ENCODE results near the gene NCLN.
"Not testable (repeated sequence)": the region's sequence is repeated elsewhere in the genome, so short reads cannot be mapped to it uniquely, and the experiment has no call there.

NCLN gene

DNA sequence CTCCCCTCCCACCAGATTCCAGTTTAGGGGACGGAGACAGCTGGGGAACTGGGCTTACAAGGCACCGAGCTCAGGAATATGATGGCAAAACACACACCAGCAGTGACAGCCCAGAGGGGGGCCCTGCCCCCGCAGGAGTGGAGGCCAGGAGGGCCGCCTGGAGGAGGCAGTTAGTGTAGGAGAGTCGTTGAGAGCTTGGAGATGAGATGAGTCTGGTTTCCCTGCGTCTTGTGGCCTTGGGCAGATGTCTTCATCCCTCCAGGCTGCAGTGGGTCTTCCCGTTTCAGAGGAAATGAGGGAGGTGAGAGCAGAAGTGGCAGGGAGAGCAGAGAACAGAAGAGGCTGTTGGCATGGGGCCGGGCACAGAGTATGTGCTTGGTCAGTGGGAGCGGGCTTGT lies 43.6 kb downstream of the NCLN start:
- no peak for DNase-seq

DNA sequence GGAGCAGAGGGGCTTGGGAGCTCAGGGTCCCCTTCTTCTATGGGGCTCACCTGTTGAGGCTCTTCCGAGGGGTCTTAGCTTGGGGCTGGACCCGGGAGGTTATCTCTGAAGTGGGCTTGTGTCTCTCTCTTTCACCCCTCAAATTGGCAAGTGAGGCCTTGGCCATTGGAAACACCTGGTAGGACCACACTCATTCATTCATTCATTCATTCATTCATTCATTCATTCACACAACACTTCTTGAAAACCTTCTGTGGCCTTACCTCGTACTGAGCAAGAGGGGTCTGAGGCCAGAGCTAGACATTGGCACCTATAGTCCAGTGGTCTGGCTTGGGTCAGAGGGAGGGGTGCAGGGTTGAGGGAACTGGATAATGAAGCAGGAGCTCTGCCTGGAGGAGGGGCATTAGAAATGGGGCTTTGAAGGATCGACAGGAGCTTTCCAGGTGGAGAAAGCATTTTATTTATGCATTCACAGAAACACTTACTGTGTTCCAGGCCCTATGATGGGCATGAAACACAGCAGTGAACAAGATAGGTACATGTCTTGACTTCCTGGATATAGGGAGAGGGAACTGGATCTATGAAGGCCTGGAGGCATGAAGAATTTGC lies 44.3 kb downstream of the NCLN start:
- no peak for DNase-seq

GRCh38 chr19:3231288-3231687 lies 45.6 kb downstream of the NCLN start:
- no peak for DNase-seq

DNA sequence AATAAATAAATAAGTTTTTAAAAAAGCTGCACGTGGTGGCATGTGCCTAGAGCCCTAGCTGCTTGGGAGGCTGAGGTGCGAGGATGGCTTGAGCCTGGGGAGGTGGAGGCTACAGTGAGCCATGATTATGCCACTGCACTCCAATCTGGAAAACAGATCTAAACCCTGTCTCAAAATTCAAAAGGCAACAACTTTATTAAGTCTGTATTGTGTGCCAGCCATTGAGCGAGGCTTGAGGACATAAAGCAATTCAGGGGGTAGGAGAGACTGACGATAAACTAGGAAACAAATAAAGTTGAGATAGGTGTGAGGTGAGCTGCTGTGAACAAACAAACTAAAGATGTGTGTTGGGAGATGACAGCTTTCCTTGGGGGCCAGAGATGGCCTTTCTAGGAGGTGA lies 47.4 kb downstream of the NCLN start:
- DNase-seq: no peak

GRCh38 chr19:3233831-3234230 lies 48.1 kb downstream of the NCLN start:
- DNase-seq: no peak

- no peak for DNase-seq
These were observed 49.1 kb downstream of the NCLN start for GRCh38 chr19:3234800-3235199.

- DNase-seq: not testable (repeated sequence)
These were observed 49.9 kb downstream of the NCLN start for GRCh38 chr19:3235604-3236003.

GRCh38 chr19:3236272-3236671 lies 50.5 kb downstream of the NCLN start:
- no peak for DNase-seq

GRCh38 chr19:3238066-3238561 lies 52.4 kb downstream of the NCLN start:
- DNase-seq: no peak

DNA sequence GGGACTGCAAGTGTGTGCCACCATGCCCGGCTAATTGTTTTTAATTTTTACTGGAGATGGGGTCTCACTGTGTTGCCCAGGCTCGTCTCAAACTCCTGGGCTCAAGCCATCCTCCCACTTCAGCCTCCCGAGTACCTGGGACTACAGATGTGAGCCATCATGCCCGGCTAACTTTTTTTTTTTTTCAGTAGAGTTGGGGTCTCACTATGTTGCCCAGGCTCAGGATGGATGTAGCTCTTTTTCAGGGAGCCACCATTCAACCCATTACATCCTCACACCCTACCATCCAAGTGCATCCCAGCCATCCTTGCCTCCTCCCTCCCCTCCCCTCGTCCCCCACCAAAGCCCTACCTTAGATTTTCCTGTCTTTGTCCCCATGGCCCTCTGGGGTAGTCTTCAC lies 53.6 kb downstream of the NCLN start:
- no peak for DNase-seq

- peak; percentile 10 to 34 for DNase-seq
These were observed 58.3 kb downstream of the NCLN start for GRCh38 chr19:3243819-3244700.

DNA sequence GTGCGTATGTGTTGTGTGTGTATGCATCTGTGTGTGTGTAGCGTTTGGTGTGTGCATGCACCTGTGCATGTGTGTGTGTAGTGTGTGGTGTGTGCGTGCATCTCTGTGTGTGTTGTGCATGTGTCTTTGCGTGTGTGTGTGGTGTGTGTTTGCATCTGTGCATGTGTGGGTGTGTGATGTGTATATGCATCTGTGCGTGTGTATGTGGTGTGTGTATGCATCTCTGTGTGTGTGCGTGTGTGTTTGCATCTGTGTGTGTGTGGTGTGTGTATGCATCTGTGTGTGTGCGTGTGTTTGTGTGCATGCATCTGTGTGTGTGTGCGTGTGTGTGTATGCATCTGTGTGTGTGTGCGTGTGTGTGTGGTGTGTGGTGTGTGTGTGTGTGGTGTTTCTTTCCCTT lies 59.3 kb downstream of the NCLN start:
- no peak for DNase-seq

DNA sequence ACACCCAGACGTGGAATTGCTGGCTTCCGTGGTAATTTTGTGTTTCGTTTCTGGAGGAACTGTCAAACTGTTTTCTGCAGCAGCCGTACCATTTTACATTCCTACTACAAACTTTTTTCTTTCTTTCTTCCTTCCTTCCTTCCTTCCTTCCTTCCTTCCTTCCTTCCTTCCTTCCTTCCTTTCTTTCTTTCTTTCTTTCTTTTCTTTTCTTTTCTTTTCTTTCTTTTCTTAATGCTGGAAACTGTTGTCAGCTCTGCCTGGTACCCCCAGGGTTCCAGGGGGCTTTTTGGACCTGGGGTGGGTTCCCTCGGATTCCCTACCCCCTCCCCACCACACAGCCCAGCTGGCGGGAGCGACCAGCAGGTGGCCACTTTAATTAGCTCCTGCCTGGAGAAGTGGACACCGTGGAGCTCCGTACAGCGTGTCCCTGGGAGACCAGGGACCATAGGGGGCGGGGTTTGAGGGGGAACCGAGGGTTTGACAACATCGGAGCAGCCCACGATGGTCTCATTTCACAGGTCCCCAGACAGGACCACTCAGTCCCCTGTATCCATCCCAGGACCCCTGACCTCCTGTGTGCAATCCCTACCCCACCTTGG lies 63.1 kb downstream of the NCLN start:
- DNase-seq: no peak

- no peak for DNase-seq
These were observed 63.7 kb downstream of the NCLN start for GRCh38 chr19:3249408-3249807.

DNA sequence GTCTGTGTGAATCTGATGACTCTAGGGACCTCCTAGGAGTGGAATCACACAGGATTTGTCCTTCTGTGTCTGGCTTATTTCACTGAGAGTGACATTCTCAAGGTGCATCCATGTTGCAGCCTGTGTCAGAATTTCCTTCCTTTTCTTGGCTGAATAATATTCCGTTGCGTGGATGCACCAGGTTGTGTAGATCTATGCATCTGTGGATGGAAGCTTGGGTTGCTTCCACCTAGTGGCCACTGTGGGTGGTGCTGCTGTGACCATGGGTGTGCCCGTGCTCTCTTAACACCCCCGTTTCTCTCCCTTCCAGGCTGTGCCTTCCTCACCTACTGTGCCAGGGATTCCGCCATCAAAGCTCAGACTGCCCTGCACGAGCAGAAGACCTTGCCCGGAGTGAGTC lies 64.9 kb downstream of the NCLN start:
- peak; percentile 20 to 37 for DNase-seq

DNA sequence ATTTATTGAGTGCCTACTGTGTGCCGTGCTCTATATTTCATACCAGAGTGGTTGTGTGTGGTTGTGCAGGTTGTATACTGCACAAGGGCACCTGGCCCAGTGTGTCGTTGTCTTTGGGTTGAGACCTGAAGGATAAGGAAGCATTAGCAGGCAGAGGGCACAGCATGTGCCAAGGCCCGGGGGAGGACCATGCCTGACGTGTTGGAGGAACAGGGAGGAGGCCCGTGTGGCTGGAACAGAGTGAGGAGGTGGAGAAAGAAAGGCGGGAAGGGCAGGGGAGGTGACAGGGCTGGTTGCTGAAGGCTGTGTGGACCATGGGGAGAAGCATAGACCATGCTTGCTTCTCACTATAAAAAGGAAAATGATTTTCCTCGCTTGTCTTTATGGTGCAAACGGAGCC lies 65.5 kb downstream of the NCLN start:
- no peak for DNase-seq

GRCh38 chr19:3252650-3253049 lies 66.9 kb downstream of the NCLN start:
- DNase-seq: no peak

DNA sequence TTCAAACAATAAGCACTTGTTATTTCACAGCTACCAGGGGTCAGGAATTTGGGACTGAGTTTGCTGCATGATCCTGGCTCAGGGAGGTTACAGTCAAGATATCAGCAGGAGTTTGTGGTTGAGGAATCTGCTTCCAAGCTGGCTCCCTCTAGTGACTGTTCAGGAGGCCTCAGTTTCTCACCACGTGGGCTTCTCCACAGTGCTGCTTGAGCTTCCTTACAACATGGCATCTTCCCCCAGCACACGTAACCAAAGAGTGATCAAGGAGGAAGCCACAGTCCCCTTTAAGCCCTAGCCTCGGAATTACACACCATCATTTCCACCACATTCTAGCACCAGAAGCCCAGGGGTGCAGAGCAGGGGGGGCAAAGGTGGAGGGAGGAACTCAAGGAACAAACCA lies 67.5 kb downstream of the NCLN start:
- no peak for DNase-seq

DNA sequence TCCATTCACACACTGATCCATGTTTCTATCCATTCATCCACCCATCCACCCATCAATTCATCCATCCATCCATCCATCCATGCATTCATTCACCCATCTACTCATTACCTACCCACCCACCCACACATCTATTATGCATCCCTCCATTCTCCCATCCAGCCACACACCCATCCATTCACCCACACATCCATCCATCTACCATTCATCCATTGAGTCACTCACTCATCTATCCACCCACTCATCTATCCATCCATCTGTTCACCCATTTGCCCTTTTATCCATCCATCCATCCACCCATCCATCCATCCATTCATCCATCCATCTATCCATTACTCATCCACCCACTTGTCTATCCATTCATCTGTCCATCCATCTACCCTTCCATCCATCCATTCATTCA lies 68.8 kb downstream of the NCLN start:
- DNase-seq: no peak

DNA sequence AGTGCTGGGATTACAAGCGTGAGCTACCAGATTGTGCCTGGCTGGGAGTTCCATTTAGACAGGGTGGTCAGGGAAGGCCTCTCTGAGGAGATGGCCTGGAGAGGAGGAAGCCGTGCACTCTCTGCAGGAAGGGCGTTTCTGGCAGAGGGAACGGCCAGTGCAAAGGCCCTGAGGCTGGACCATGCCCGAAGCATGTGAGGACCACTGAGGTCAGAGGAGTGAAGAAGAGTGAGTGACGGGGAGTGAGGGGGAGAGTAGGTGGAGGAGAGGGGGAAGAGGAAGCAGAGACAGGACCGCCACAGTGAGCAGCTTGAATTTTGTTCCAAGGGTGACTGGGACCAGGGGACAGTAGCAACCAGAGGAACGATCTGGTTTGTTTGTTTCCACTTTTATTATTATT lies 71.3 kb downstream of the NCLN start:
- no peak for DNase-seq

All from CD4-positive, alpha-beta T cell treated with Interleukin-1 beta for 1 hour (primary cell).